SK-N-DZ (cell line): ENCODE measurements around the gene PCSK7.

Source experiments
- DNase-seq: peaks from one replicate; pipeline ENCODE4 v3.0.0-alpha.2; 2015; ENCODE audit warnings: low spot score

Gene PCSK7

DNA sequence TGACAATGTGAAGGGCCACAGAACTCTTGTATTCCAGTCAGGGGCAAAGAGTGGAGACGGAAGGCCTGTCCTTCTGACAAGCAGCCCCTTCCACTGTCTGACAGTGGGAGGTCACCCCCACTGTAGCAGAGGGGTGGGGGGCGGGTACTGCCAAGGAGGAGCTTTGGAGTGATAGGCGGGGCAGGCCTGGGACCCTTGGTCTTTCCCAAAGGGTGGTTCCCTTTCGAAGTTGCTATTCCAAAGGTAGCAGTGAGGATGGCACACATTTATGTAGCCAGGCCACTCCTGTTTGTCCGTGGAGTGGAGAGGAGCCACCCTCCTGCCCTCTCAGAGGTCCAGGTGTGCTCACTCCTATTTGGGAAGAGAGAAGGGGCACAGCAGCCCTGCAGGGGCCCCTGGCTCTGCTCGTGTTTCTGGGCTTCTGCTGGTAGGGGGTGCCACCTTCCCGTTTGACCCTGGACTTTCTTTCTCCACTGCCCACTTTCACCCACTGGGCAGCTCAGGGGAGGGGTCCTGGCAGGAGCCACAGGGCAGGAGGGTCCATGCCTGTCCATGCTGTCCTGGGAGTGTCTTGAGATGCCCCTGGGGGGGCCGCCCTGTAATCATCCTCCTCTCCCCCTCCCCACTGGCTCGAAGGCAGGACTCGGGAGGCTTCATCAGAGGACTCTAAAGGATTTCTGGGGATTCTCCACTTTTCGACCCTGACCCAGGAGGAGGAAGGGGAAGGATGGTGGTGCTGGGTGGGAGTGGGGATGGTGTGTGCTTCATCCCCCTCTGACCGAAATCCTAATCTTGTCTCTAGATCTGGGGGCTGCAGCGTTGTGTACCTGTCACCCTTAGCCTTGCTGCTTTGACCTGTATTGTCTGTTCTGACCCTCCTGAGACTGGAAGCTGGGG is 31.7 kb downstream of the PCSK7 start:
- DNase-seq: no peak

DNA sequence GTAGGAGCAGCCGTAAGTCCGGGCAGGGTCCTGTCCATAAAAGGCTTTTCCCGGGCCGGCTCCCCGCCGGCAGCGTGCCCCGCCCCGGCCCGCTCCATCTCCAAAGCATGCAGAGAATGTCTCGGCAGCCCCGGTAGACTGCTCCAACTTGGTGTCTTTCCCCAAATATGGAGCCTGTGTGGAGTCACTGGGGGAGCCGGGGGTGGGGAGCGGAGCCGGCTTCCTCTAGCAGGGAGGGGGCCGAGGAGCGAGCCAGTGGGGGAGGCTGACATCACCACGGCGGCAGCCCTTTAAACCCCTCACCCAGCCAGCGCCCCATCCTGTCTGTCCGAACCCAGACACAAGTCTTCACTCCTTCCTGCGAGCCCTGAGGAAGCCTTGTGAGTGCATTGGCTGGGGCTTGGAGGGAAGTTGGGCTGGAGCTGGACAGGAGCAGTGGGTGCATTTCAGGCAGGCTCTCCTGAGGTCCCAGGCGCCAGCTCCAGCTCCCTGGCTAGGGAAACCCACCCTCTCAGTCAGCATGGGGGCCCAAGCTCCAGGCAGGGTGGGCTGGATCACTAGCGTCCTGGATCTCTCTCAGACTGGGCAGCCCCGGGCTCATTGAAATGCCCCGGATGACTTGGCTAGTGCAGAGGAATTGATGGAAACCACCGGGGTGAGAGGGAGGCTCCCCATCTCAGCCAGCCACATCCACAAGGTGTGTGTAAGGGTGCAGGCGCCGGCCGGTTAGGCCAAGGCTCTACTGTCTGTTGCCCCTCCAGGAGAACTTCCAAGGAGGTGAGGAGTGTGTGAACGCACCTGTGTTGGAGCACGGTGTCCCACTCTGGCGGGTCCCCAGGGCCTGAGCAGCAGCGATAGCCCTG is 32.6 kb downstream of the PCSK7 start, which contains the start of gene TAGLN:
TSS of gene TAGLN (plus strand) at position 318 of the 863 bp plus-strand sequence. CDS start 3,644 bp downstream, outside the sequence.
- DNase-seq: no peak

DNA sequence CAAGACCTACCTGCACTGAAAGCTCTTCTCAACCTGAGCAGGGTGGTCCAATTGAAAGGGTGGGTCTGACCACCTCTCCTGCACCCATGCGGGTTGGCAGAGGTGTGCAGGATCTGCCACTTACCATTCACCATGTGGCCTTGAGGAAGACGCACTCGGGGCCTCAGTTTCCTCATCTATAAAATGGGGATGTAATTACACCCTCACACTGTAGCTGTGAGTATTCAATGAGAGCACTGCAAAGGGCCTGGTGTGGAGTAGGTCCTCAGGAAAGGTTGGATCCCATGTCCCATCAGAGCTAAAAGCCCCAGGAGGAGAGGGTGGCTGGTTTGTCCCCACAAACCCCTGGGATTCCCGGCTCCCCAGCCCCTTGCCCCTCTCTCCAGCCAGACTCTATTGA is 33.3 kb downstream of the PCSK7 start:
- no peak for DNase-seq

DNA sequence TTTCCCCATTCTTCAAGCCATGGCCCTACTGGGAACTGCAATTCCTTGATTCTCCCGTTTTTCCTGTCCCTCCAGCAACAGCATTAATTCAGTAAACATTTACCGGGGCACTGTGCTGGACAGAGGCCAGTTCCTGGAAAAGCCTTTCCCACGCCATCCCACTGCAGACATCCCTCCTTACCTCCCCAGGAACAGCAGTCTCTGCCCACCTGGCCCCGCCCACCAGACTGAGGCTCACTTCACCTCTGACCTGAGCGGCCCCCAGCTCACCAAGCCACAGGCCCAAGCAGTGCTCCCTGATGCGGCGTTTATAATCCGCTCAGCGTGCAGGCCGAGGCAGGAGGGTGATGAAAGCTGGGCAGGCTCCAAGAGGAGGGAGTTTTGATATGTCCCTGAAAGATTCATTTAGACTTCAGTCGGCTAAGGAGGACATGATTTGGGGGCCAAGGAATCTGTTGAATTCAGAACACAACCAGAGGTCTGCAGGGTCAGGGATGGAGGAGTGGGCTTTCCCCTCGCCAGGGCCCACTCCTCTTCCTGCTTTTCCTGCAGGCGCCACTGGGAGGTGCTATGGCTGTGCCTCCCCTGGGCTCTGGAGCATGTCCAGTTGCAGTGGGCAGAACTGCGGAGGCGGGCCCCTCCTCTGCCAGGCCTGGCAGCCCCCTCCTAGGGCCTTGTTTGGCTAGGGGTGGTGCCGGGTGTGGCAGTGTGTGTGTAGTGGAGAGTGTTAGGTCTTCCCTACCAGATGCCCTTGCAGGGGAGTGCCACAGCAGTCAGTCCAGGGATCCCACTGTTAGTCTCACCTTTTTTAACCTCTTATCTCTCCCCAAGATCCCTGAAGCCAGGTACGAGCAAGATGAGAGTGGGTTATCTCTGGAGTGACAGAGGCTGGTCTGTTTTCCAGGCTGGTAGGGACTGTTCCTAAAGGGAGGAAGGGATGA is 34.1 kb downstream of the PCSK7 start:
- no peak for DNase-seq

DNA sequence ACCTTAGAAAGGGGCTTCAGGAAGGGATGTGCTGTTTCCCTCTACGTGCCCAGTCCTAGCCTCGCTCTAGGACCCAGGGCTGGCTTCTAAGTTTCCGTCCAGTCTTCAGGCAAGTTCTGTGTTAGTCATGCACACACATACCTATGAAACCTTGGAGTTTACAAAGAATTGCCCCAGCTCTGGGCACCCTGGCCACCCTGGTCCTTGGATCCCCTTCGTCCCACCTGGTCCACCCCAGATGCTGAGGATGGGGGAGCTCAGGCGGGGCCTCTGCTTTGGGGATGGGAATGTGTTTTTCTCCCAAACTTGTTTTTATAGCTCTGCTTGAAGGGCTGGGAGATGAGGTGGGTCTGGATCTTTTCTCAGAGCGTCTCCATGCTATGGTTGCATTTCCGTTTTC is 34.9 kb downstream of the PCSK7 start:
- no peak for DNase-seq

DNA sequence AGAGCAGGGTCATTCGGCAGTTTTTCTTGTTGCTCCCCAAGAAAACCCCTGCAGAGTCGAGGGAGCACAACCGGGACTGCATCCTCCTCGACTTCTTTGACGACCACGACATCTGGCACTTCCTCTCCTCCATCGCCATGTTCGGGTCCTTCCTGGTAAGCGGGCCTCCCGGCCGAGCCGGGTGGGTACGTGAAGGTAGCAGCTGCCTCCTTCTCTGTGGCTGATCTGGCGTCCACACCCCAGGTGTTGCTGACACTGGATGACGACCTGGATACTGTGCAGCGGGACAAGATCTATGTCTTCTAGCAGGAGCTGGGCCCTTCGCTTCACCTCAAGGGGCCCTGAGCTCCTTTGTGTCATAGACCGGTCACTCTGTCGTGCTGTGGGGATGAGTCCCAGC is 36.1 kb downstream of the PCSK7 start:
- DNase-seq: no peak

DNA sequence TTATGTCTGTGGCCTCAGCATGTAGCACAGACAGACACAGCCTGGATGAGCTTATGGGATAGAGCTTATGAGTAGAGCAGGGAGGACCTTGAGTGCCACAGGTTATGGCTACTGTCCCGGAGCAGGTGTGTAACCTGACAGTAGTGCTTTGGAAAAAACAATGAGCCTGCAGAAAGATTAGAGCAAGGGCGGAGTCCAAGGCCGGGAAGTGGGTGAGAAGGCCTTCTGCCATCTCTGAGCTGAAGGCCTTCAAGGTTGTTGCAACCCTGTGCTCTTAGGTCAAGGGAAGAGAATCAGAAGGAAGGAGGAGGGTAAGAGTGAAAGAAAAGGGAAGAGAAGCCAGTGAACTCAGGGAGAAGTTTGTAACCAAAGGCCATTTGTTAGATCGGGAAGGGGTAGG is 36.6 kb downstream of the PCSK7 start:
- no peak for DNase-seq

DNA sequence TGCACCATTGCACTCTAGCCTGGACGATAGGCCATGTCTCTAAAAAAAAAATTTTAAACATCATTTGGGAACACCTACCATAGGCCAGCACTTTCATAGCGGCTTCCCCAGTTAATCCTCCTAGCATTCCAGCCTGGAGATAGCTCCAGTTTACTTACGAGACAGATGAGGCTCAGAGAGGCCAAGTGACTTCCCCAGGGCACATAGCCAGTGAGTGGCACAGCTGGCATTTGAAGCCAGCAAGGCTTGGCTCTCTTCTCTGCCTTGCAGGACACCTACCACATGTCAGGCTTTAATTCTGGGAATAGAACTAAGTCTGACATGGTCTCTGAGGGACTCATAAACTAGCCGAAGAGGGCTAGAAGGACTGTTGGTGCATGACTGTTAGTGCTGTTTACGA is 37.6 kb downstream of the PCSK7 start:
- DNase-seq: no peak

DNA sequence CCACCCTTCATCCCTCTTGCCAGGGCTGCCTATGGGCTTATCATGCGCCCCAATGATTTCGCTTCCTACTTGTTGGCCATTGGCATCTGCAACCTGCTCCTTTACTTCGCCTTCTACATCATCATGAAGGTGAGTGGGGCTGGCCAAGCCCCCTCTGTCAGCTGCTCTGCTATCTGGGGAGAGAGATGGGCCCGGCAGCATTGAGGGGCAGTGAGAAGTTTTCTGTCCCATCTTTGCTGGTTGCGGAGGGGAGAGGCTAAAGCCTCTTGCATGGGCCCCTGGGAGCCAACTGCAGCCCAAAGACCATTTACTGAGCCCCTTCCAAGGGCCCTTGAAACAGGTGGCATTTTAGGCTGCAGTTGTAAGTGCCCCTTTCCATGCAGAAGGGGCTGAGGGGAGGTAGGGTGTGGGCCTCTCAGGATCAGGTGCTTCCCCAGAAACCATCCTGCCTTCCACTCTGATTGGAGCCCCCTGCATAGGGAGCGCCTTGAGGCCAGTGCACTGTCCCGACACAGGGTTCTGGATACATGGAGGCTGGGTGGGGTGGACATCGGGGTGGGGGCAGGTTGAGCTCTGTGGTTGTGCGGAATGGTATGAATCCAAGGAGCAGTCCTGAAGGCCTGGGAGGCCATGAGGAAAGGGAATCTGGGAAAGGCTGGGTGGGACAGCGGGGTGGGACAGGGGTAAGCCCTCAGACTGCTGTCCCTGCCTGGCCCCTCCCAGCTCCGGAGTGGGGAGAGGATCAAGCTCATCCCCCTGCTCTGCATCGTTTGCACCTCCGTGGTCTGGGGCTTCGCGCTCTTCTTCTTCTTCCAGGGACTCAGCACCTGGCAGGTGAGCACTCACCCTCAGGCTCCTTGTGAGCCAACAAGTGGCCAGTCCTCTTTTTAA is 38.5 kb downstream of the PCSK7 start:
- DNase-seq: no peak

DNA sequence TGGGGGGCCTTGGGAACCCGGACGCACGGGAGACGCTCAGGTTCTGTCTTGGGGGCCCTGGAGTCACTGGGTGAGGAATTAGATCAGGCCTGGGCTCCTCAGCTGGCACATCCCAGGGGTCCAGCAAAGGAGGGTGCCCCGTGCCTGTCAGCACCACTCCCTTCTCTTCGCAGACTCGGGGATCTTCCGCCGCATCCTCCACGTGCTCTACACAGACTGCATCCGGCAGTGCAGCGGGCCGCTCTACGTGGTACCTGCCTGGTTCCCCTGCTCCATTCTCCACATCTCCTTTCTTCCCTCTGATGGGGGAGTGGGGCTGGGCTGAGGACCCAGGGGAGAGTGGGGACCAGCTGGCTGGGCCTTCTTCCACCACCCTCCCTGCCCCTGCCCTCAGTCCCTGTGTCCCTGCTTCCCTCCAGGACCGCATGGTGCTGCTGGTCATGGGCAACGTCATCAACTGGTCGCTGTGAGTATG is 39.4 kb downstream of the PCSK7 start:
- DNase-seq: no peak

DNA sequence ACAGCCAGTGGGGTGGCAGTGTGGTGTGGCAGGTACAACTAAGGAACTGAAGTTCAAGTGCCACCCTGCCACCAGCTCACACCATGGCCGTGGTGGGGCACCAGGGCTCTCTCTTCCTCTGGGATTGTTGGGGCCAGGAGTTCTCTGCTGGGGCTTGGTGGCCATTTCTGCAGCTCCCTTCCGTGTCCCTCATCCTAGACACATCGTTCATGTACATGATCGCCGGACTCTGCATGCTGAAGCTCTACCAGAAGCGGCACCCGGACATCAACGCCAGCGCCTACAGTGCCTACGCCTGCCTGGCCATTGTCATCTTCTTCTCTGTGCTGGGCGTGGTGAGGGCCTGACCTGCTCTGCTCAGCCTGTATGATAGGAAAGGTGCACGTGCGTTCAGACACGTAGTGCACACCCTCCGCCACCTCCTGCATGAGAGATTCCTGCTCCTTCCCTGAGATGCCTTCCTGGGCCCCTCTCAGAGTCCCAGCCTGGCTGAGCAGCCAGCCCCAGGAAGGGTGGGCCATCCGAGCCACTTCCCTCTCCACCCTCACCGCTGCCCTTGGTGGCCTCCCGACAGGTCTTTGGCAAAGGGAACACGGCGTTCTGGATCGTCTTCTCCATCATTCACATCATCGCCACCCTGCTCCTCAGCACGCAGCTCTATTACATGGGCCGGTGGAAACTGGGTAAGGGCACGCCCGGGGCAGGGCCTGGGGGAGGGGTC is 40.0 kb downstream of the PCSK7 start:
- DNase-seq: no peak

DNA sequence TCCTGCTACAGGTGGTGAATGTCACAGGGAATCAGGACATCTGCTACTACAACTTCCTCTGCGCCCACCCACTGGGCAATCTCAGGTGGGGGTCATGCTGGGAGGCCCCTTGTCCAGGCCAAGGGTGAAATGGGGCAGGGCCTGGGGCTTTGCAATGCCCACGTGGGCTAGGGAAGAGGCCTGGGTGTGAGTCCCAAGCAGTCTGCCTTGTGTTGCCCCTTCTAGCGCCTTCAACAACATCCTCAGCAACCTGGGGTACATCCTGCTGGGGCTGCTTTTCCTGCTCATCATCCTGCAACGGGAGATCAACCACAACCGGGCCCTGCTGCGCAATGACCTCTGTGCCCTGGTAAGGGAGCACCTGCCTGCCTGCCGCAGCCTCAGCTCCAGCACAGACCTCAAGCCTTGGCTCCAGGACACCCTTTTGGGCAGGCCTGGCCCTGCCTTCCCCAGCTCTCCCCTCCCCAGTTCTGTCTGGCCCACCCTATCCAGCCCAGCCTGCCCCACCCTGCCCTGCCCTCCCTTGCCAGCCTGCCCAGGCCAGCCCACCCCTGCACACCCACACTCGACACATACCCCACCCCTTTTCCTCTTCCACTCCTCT is 41.8 kb downstream of the PCSK7 start:
- no peak for DNase-seq

DNA sequence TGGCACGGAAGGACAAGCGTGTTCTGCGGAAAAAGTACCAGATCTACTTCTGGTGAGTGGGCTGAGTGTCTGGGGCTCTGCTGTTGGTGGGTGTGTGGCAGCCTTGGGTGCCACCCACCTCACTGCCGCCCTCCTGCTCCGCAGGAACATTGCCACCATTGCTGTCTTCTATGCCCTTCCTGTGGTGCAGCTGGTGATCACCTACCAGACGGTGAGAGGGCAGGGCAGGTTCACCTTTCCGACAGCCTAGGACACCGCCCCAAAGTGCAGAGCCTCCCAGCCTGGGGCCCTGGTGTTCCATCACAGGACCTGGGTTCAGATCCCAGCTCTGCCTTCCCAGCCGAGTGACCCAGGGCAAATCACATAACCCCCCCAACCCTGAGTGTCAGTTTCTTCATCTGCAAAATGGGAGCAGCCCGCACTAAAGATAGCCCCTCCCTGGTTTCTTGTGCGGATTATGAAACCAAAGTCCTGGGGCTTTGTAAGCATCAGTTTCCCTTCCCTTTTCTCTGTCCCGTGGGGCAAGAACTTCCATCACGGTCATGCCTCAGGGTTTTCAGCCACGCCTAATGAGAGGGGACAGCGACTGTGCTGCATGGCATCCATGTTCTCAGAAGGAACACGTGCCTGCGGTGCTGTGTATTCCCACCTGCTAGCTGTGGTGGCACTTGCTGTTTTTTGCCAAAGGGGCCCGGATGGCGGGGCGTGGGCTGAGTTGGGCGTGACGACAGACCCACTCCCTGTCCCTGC is 42.5 kb downstream of the PCSK7 start:
- no peak for DNase-seq

DNA sequence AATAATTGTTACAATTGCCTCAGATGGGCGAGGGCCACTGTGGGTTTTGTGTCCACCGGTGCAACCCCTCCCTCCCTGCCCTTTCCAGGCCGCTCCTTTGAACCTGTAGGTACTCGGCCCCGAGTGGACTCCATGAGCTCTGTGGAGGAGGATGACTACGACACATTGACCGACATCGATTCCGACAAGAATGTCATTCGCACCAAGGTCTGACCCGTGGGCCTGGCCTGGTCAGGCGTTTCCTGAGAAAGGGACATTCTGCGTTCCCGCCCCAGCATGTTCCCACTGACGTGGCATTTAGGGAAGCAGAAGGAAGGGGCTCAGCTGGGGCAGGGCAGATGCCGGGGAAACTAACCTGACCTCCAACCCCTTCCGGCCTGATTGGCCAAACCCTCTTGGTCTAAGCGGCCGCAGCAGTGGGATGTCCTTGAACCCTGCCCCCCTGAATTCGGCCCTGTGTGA is 43.2 kb downstream of the PCSK7 start:
- DNase-seq: no peak

DNA sequence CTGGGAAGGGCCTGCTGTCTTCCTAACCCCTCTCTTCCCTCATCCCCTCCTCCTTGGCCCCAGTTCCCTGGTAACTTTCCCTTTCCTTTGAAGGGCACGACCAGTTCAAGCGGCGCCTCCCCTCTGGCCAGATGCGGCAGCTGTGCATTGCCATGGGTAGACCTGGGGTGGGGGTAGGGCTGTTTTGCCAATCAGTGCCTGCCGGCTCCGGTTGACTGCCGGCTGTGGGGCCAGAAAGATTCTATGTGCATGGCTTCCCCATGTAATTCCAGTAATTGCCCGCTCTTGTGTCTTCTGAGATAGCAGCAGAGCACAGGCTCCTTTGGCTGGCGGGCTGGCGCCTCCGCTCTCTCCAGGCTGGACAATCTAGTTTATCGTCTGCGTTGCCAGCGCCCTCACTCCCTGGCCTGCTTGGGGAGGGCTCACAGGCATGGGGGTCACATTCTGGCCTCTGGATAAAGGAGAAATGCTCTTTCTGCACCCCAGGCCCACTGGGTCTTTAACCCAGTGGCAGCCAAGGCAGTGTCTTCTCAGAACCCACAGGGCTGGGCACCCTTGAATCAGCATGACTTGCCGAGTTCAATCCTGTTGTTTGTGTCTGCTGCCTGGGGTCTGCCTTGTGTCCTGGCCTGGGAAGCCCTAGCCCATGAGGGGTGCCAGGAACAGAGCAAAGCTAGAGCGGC is 43.9 kb downstream of the PCSK7 start:
- no peak for DNase-seq

DNA sequence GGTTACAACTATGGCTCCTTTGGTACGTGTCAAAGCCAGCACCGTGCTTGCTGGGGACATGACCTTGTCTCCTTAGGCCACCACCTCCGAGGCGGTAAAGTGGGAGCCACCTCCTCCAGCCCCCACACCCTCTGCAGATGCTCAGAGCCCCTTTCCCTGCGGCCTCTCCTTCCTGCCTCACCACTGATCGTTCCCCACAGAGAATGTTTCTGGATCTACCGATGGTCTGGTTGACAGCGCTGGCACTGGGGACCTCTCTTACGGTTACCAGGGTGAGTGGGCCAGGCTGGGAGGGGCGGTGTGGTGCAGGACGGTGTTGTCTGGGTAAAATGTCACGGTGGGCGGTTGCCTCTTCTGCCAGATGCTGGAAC is 44.5 kb downstream of the PCSK7 start:
- DNase-seq: no peak

DNA sequence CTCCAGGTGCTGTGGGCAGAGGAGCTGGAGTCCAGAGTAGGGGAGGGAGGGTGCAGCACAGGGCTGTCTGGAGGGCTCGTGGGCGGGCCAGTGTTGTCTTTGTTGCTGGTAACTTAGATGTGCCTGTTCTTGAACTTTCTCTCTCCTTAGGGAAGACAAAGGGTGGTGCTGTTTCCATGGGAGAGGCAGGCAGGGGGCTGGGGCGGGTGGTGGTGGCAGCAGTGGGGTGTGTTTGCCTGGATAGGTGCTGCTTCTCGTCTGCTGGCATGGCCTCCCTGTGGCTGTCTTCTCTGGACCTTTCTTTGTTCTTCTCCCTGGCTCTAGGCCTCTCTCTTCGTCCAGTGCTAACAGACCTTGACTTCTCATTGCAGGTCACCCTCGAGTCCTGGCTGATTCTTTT is 44.9 kb downstream of the PCSK7 start:
- DNase-seq: no peak

DNA sequence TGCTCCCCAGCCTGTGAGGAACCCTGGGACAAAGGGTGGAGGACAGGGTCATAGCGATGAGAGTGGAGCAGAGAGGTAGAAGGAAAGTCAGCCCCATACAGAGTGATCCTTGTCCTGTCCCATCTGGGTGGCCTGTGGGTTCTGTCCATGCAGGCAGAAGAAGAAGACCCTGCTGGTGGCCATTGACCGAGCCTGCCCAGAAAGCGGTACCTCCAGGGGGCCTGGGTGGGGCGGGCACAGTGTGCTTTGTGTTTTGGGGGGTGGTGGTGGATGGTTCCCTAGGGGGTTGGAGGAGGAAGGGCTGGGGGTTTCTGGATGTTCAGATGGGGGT is 45.5 kb downstream of the PCSK7 start:
- no peak for DNase-seq
